Measurements from ENCODE around the gene DYRK4.

DNA sequence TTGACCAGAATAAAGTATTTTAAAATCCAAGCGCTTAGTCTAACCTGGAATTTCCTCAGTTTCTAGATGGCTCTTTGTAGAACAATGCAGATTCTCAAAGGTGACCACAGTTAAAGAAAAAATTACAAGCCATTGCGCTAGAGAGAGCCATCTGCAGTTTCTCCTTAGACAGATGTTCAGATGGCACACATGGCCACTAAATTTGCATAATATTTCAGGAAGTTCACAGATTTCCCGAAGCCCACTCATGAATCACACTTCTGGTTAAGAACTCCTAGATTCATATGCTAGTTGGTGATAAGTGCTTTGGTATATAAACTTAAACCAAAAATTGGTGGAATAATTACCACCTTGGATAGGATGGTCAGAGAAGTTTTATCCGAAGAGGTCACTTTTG is 86.1 kb downstream of the DYRK4 start:
- no peak for TF ChIP-seq POLR2A (IDR thresholded peaks at IDR 0.05)
- TF ChIP-seq, protein P1, sequence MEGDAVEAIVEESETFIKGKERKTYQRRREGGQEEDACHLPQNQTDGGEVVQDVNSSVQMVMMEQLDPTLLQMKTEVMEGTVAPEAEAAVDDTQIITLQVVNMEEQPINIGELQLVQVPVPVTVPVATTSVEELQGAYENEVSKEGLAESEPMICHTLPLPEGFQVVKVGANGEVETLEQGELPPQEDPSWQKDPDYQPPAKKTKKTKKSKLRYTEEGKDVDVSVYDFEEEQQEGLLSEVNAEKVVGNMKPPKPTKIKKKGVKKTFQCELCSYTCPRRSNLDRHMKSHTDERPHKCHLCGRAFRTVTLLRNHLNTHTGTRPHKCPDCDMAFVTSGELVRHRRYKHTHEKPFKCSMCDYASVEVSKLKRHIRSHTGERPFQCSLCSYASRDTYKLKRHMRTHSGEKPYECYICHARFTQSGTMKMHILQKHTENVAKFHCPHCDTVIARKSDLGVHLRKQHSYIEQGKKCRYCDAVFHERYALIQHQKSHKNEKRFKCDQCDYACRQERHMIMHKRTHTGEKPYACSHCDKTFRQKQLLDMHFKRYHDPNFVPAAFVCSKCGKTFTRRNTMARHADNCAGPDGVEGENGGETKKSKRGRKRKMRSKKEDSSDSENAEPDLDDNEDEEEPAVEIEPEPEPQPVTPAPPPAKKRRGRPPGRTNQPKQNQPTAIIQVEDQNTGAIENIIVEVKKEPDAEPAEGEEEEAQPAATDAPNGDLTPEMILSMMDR (IDR thresholded peaks at IDR 0.05 in 4 of 5, conservative IDR thresholded peaks at IDR 0.05 in 1 of 5) = no peak

Measured in gastrocnemius medialis (tissue), 4 donors.